ENCODE results near the gene ZNF335. TPM values are rescaled to one million over a fixed set of nuclear protein-coding genes. Genes with fewer than 3 reads are reported as not detected.
A peak's percentile ranks its signal among the peaks of the same experiment; 100 is the strongest.

The ZNF335 gene
- total and polyA plus RNA-seq, 8 donors = 15.3 to 23.3 (median 16.7) TPM

- ATAC-seq = peak; percentile 14
- intact Hi-C loops (cut with DNase I) = no loop called here
- Histone ChIP-seq H3K36me3 (peaks cover 0 to 100% of the 10 kb centered on the region in 2 donors), H3K4me3 (no peak overlapping the region), H3K4me1 (peaks cover 0 to 38% of the 10 kb centered on the region in 2 donors), H3K27ac (peak overlapping the region in 1 of 2 donors; percentile 66), H3K9me3 (no peaks in the 10 kb centered on the region), H3K27me3 (no peaks in the 10 kb centered on the region)
- DNase-seq = peak in 1 of 4 donors; percentile 76
- TF ChIP-seq, protein P1, sequence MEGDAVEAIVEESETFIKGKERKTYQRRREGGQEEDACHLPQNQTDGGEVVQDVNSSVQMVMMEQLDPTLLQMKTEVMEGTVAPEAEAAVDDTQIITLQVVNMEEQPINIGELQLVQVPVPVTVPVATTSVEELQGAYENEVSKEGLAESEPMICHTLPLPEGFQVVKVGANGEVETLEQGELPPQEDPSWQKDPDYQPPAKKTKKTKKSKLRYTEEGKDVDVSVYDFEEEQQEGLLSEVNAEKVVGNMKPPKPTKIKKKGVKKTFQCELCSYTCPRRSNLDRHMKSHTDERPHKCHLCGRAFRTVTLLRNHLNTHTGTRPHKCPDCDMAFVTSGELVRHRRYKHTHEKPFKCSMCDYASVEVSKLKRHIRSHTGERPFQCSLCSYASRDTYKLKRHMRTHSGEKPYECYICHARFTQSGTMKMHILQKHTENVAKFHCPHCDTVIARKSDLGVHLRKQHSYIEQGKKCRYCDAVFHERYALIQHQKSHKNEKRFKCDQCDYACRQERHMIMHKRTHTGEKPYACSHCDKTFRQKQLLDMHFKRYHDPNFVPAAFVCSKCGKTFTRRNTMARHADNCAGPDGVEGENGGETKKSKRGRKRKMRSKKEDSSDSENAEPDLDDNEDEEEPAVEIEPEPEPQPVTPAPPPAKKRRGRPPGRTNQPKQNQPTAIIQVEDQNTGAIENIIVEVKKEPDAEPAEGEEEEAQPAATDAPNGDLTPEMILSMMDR (IDR thresholded peaks at IDR 0.05) = no peak
Measured at GRCh38 chr20:45944151-45944964, 27.6 kb downstream of the ZNF335 start.

DNA sequence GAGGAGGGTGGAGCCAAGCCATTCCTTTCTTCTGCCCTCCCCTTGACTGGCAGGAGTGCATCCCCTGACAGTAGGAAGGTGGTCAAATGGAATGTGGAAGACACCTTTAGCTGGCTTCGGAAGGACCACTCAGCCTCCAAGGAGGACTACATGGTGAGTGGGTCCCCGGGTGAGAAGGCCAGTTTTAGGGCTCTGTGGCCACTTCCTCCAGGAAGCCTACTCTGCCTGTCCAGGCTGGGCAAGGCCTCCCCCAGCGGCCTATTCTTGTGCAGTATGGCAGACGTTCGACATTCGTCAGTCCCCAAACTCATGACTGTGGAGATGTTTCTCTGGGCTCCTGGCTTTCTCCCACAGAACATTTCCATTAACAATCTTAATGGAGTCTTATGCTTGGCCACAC is 28.4 kb downstream of the ZNF335 start:
- Histone ChIP-seq H3K36me3 (peaks cover 0 to 100% of the 10 kb centered on the region in 2 donors), H3K4me1 (peaks cover 0 to 38% of the 10 kb centered on the region in 2 donors)

GRCh38 chr20:45940469-45940868 is 31.5 kb downstream of the ZNF335 start:
- DNase-seq (peak in 1 of 4 donors; percentile 34), ATAC-seq (no peak)
- Histone ChIP-seq H3K4me3 (no peak overlapping the region), H3K27me3 (no peaks in the 10 kb centered on the region), H3K4me1 (peaks cover 5 to 37% of the 10 kb centered on the region in 2 donors), H3K9me3 (no peaks in the 10 kb centered on the region), H3K36me3 (peaks cover 0 to 87% of the 10 kb centered on the region in 2 donors), H3K27ac (no peak overlapping the region)
- intact Hi-C loops (cut with DNase I) = no loop called here
- TF ChIP-seq, protein P1 (IDR thresholded peaks at IDR 0.05) = no peak

More for the DNA sequence above, 28.4 kb downstream of the ZNF335 start:
- intact Hi-C loops (cut with DNase I) = no loop called here
- DNase-seq (no peak), ATAC-seq (no peak)
- Histone ChIP-seq H3K9me3 (no peaks in the 10 kb centered on the region), H3K27ac (peak overlapping the region in 1 of 2 donors; percentile 66), H3K27me3 (no peaks in the 10 kb centered on the region), H3K4me3 (no peak overlapping the region)
- TF ChIP-seq, protein P1 (IDR thresholded peaks at IDR 0.05) = no peak

DNA sequence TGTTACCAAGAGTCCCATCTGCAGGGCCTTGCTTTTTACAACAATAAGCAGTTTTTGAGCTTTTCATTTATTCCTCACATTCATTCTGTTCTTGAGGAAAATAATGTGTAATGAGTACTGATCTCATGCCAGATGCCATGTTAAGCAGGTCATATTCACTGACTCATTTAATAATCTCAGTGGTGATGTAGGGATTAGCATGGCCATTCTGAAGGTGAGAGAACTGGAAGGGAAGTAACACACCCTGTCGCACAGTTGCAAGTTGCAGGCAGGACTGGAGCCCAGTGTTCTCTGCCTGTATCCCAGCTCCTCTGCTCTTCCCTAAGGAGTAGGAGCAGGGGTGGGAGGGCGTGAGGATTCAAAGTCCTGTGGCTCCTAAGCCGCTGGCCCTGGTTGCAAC is 31.9 kb downstream of the ZNF335 start:
- DNase-seq = no peak
- intact Hi-C loops (cut with DNase I) = no loop called here
- Histone ChIP-seq H3K36me3 (peaks cover 0 to 83% of the 10 kb centered on the region in 2 donors), H3K27me3 (no peaks in the 10 kb centered on the region), H3K4me3 (no peak overlapping the region), H3K9me3 (no peaks in the 10 kb centered on the region), H3K27ac (no peak overlapping the region), H3K4me1 (peaks cover 5 to 34% of the 10 kb centered on the region in 2 donors)
- TF ChIP-seq, protein P1 (IDR thresholded peaks at IDR 0.05) = no peak
- no peak for ATAC-seq

DNA sequence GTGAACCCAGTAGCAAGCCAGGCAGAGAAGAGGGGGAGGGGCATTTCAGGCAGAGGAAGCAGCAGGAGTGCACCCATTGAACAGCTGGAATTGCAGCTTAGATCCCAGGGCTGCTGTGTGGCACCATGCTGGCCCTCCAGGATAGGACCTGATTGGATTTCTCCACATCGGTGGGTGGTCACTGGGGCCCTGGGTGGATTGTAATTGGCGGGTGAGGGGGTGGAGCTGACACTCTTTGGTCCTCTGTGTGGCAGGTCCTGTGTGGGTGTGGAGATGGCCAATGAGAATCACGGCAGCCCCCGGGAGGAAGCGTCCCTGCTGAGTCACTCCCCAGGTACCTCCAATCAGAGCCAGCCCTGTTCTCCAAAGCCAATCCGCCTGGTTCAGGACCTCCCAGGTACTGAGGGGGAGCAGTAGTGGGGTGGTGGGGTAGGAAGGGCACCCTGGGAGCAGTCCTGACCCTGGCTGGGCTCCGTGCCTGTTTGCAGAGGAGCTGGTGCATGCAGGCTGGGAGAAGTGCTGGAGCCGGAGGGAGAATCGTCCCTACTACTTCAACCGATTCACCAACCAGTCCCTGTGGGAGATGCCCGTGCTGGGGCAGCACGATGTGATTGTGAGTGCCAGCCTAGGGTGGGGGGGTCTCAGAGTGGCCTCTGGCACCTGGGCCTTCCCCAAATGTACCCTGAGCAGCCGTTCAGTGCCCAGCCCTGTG is 33.1 kb downstream of the ZNF335 start:
- Histone ChIP-seq H3K36me3 (peaks cover 0 to 71% of the 10 kb centered on the region in 2 donors), H3K27me3 (no peaks in the 10 kb centered on the region), H3K4me3 (no peak overlapping the region), H3K9me3 (no peaks in the 10 kb centered on the region), H3K27ac (no peak overlapping the region), H3K4me1 (peaks cover 5 to 23% of the 10 kb centered on the region in 2 donors)
- TF ChIP-seq, protein P1 (IDR thresholded peaks at IDR 0.05) = no peak
- intact Hi-C loops (cut with DNase I) = no loop called here
- no peak for ATAC-seq
- DNase-seq = peak in 1 of 4 donors; percentile 50
